ENCODE data around the gene TMEM178B. TPM values are rescaled to one million over a fixed set of nuclear protein-coding genes. Genes with fewer than 3 reads are reported as not detected.

TMEM178B gene
- total RNA-seq, 1 experiment from 2014 or later, result 0.11 TPM

GRCh38 chr7:141074162-141074991 lies 513 bp downstream of the TMEM178B start:
- Mint-ChIP-seq H3K27ac (ENCODE audit: unreplicated experiment) (no peak overlapping the region), H3K27me3 (ENCODE audit: insufficient read depth, unreplicated experiment) (peaks cover 4% of the 10 kb centered on the region), H3K4me1 (ENCODE audit: low read depth, unreplicated experiment) (no peaks in the 10 kb centered on the region), H3K36me3 (ENCODE audit: insufficient read depth, unreplicated experiment) (no peaks in the 10 kb centered on the region), H3K4me3 (ENCODE audit: unreplicated experiment) (no peak overlapping the region), H3K9me3 (ENCODE audit: unreplicated experiment) (no peaks in the 10 kb centered on the region)
- Histone ChIP-seq H3K36me3 (ENCODE audit: control insufficient read depth, insufficient read depth, low read length) (no peaks in the 10 kb centered on the region), H3K9me3 (no peaks in the 10 kb centered on the region), H3K4me3 (ENCODE audit: low read depth, low read length) (no peak overlapping the region), H3K4me1 (no peaks in the 10 kb centered on the region), H3K27me3 (replicated peaks; ENCODE audit: control insufficient read depth, insufficient read depth, low read length) (no peaks in the 10 kb centered on the region)
- TF ChIP-seq, protein P1, sequence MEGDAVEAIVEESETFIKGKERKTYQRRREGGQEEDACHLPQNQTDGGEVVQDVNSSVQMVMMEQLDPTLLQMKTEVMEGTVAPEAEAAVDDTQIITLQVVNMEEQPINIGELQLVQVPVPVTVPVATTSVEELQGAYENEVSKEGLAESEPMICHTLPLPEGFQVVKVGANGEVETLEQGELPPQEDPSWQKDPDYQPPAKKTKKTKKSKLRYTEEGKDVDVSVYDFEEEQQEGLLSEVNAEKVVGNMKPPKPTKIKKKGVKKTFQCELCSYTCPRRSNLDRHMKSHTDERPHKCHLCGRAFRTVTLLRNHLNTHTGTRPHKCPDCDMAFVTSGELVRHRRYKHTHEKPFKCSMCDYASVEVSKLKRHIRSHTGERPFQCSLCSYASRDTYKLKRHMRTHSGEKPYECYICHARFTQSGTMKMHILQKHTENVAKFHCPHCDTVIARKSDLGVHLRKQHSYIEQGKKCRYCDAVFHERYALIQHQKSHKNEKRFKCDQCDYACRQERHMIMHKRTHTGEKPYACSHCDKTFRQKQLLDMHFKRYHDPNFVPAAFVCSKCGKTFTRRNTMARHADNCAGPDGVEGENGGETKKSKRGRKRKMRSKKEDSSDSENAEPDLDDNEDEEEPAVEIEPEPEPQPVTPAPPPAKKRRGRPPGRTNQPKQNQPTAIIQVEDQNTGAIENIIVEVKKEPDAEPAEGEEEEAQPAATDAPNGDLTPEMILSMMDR (IDR thresholded peaks at IDR 0.05; ENCODE audit: insufficient read depth in 1 of 2, low read depth in 1 of 2, low read length in 1 of 2, severe bottlenecking in 1 of 2, unreplicated experiment in 1 of 2), result no peak
- intact Hi-C loops (cut with micrococcal nuclease; ENCODE audit: unreplicated experiment), result loop anchor here (5.0 kb wide), 1 partner anchor 158 kb away; no protein-coding TSS in a partner anchor
- ChIA-PET CTCF (no interaction called here), POLR2A (no interaction called here)
- BruUV-seq (replicated peaks), result no TSS peak
- DNase-seq, result no peak

GRCh38 chr7:141074997-141075396 lies 1.1 kb downstream of the TMEM178B start:
- no peaks in the 10 kb centered on the region for H3K9me3 ChIP-seq
- no peaks in the 10 kb centered on the region for H3K4me1 ChIP-seq
- Mint-ChIP-seq H3K9me3 (ENCODE audit: unreplicated experiment) (no peaks in the 10 kb centered on the region), H3K4me1 (ENCODE audit: low read depth, unreplicated experiment) (no peaks in the 10 kb centered on the region), H3K4me3 (ENCODE audit: unreplicated experiment) (no peak overlapping the region), H3K36me3 (ENCODE audit: insufficient read depth, unreplicated experiment) (no peaks in the 10 kb centered on the region), H3K27me3 (ENCODE audit: insufficient read depth, unreplicated experiment) (peaks cover 5% of the 10 kb centered on the region), H3K27ac (ENCODE audit: unreplicated experiment) (no peak overlapping the region)
- POLR2A ChIA-PET, result no interaction called here
- DNase-seq, result no peak
- BruUV-seq (replicated peaks), result no TSS peak
- no peak overlapping the region for H3K4me3 ChIP-seq (ENCODE audit: low read depth, low read length)
- H3K27me3 ChIP-seq (replicated peaks; ENCODE audit: control insufficient read depth, insufficient read depth, low read length), result no peaks in the 10 kb centered on the region
- intact Hi-C loops (cut with micrococcal nuclease; ENCODE audit: unreplicated experiment), result loop anchor here (5.0 kb wide), 1 partner anchor 157 kb away; no protein-coding TSS in a partner anchor
- TF ChIP-seq, protein P1 (IDR thresholded peaks at IDR 0.05; ENCODE audit: insufficient read depth in 1 of 2, low read depth in 1 of 2, low read length in 1 of 2, severe bottlenecking in 1 of 2, unreplicated experiment in 1 of 2), result no peak
- CTCF ChIA-PET, result interaction anchor here (0.7 kb wide), 1 partner anchor 465 kb away, joined by 3 read pairs; no protein-coding TSS in a partner anchor
- H3K36me3 ChIP-seq (ENCODE audit: control insufficient read depth, insufficient read depth, low read length), result no peaks in the 10 kb centered on the region

DNA sequence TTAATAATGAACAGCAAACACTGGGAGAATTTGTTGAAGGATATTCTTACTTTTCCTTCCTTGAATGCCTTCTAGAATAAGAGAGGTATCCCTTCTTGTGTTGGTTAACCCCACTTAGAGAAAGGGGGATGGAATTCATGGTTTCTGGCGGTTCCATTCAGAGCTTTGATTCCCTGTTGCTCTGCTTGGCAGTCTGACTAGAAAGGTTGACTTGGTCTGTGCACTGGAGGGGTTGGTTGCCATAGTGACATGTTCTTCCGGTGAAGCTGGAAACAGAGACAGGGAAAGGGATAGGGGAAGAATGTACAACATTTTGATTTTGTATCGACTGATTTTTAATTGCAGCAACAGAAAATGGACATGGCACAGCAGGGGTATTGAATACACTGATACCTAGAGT lies 2.5 kb downstream of the TMEM178B start:
- Histone ChIP-seq H3K4me3 (ENCODE audit: low read depth, low read length) (no peak overlapping the region), H3K9me3 (no peaks in the 10 kb centered on the region), H3K36me3 (ENCODE audit: control insufficient read depth, insufficient read depth, low read length) (no peaks in the 10 kb centered on the region), H3K4me1 (no peaks in the 10 kb centered on the region), H3K27me3 (replicated peaks; ENCODE audit: control insufficient read depth, insufficient read depth, low read length) (no peaks in the 10 kb centered on the region; the same call in 1 of the 2 replicates)
- Mint-ChIP-seq H3K36me3 (ENCODE audit: insufficient read depth, unreplicated experiment) (no peaks in the 10 kb centered on the region), H3K4me3 (ENCODE audit: unreplicated experiment) (no peak overlapping the region), H3K27ac (ENCODE audit: unreplicated experiment) (no peak overlapping the region), H3K4me1 (ENCODE audit: low read depth, unreplicated experiment) (no peaks in the 10 kb centered on the region), H3K9me3 (ENCODE audit: unreplicated experiment) (no peaks in the 10 kb centered on the region), H3K27me3 (ENCODE audit: insufficient read depth, unreplicated experiment) (peaks cover 5% of the 10 kb centered on the region)
- ChIA-PET CTCF (no interaction called here), POLR2A (no interaction called here)
- intact Hi-C loops (cut with micrococcal nuclease; ENCODE audit: unreplicated experiment), result no loop called here
- TF ChIP-seq, protein P1 (IDR thresholded peaks at IDR 0.05; ENCODE audit: insufficient read depth in 1 of 2, low read depth in 1 of 2, low read length in 1 of 2, severe bottlenecking in 1 of 2, unreplicated experiment in 1 of 2), result no peak
- DNase-seq, result no peak
- BruUV-seq (replicated peaks), result no TSS peak

Measured in Caco-2 (cell line).